Activated gamma-delta T cell treated with Interleukin-2 at 50 U/mL for 16 hours (primary cell): Measurements from ENCODE around the gene KLF7.

Source experiments
- DNase-seq: peaks from one replicate; pipeline ENCODE4 v3.0.0-alpha.2; 2020

The KLF7 gene

GRCh38 chr2:207088839-207089238 is 76.9 kb downstream of the KLF7 start:
- DNase-seq: no peak

GRCh38 chr2:207088276-207088675 is 77.5 kb downstream of the KLF7 start:
- no peak for DNase-seq

DNA sequence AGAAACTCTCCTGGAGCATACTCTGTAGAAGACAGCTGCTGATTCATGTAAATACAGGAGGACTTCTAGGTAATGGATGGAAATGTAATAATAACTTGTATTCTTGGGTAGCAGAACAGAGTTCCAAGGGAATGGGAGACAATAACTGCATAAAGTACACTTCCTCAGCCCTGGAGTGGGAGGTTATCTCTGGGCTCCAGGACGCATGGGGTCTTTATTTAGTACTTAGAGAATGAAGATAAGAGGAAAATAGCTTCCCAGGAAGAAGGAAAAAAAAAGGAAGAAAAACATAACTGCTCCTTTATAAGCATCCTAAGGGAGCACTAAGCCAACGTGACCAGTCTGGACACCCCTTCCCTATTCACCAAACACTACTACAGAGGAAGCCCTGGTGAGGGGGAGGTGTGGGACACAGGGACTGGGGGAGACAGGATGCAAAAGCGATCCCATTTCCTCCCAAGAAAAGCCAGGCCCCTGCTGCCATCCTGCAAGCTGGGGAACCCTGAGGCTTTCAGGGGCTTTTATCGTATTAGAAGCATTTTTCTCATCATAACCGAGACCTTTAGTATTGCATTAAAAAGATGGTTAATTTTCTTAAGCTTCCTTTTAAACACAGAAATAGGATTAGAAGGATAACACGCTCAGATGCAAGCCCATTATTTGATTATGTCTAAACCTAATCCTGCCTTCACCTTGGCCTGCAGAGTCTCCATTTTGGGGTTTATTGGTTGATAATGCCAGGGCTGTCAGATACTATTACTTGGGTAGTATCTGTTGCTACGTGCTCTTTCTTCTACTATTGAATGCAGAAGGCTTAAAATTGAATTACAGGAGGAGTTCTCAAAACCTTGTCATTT is 78.5 kb downstream of the KLF7 start:
- no peak for DNase-seq

GRCh38 chr2:207086136-207086535 is 79.6 kb downstream of the KLF7 start:
- no peak for DNase-seq

GRCh38 chr2:207085110-207085509 is 80.6 kb downstream of the KLF7 start:
- no peak for DNase-seq

DNA sequence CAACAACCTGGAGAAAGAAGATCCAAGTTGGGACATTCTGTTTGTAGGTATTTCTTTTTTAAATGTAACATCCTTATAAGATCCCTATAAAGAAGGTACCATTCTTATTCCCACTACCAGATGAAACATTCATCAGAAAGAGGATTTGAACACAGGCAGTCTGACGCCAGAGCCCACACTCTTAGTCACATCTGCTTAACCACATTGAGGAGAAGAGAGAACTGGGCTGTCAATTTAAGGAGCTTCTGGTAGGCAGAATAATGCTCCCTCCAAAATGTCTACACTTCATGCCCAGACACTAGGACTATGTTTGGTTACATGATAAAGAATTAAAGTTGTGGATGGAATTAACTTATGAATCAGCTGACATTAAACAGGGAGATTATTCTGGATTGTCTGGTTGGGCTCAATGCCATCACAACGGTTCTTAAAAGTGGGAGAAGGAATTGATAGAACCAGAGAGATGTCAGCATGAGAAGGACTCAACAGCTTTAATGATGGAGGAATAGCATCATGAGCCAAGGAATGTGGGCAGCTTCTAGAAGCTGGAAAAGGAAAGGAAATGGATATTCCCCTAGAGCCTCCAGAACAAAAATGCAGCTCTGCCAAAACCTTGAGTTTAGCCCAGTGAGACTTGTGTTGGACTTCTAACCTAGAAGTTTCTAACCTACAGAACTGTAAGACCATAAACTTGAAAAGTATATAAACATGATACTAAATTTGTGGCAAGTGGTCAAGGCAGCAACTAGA is 82.2 kb downstream of the KLF7 start:
- DNase-seq: no peak

DNA sequence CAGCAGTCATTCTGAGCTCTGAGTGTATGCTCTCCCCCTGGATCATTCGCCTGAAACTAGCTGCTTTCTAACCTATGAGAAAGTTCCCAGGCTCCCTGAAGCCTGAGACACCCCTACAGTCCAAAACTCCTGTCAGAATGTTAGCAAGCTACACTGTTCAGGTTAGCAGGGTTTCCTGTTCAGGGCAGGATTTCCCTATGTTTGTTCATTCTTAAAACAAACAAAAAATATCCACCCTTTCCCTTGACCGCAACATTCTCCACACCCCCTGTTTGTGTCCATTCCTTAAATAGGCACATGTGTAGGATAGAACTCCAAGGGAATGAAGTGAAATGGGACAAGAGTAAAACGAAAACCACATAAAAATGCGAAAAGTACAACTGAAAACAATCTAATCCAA is 83.1 kb downstream of the KLF7 start:
- no peak for DNase-seq

DNA sequence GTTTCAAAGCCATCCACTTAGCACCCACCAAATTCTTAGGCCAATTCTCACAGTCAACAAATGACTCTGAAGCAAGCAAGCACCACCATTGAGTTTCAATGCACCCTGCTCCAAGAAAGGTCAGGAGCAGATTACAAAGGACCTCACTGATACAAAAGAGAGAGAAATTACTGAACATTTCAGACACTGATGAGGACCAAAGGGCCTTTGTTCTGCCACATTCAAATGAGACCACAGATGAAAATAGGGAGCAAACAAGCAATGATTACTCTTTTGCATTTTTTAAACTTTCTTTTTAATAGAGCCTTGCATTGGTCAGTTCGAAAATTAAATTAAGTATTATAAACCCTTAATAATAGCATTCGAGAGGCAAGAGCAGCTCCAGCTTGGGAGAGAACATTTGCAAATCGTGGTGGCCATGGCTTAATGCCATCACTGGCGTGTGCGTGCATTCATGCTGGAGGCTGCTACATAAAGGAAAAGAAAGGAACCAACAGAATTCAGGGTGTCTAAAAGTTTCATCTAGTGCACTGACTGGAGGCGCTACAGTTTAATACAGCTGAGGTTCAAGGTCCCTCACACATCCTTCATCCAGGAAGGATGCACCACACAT is 87.5 kb downstream of the KLF7 start:
- DNase-seq: no peak

DNA sequence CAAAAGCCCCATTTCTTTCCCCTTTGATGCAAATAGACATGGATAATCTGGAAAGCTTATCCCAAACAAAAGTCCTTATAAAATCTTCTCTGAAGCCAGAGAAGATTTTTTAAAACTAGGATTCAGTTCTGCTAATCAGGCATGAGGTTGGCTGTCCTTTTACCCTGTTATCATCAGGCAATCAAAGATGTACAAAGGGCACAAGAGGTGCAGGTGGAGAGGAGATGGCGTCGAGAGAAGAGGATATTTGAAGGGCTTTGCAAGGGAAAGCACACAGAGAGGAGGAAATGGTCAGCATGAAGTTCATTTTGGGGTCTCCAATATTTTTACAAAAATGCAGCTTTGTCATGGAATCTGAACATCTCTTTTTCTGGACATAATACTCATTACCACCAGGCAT is 88.5 kb downstream of the KLF7 start:
- no peak for DNase-seq

- no peak for DNase-seq
These were observed 90.3 kb downstream of the KLF7 start for GRCh38 chr2:207075456-207075855.

DNA sequence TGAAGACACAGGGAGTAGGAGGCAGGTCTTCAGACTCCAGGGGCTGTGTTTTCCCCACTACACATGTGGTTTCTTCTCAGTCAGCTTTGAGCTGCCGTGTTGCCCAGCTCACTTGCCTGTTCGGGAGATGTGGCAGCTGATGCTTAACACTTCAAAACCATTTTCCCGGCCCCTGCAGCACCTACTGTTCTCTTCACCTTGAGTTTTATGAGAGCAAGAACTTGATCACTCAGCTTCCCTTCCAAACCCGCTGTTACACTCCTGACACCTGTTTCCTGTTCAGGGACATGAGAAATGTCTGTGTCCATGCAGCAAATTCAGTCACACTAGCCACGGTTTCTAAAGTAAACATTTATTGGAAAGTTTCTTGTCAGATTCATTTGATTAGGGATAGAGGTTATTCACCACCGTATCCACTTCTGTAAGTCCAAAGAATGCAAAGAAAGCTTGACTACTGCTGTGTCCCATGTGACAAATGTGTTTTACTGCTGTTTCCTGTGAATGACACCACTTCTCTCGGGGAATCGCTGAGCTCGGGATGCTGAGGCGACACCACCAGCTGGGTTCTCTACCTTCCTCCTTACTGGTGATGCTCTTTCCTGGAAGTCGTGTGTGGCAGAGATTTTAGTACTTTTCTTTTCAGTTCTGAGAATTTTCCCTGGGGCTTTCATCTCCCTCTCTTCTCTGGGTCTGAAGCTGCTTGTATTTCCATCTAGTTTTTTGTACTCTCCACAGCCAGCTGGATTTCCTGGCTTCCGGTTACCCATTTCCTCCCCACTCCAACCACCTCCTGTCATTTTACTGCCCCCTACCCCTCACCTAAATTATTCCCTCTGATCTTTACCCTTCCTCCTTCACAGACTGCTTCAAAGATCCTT is 91.7 kb downstream of the KLF7 start:
- DNase-seq: no peak

DNA sequence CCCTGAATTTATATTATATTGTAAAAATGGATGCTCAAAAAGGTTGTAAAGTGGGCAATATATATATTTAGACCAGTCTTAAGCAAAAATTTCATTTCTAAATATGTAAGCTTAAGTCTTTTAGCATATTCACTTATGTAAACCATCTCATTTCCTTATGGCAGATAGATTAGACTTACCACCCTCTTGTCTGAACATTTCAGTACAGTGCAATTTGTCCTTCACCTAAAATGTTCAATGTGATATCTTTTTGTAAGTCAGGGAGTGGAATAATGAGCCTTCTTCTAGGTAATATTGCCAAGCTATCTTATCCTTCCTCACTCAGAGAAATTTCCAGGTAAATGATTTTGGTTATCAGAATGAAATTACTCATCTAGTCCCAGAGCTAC is 92.3 kb downstream of the KLF7 start:
- no peak for DNase-seq

DNA sequence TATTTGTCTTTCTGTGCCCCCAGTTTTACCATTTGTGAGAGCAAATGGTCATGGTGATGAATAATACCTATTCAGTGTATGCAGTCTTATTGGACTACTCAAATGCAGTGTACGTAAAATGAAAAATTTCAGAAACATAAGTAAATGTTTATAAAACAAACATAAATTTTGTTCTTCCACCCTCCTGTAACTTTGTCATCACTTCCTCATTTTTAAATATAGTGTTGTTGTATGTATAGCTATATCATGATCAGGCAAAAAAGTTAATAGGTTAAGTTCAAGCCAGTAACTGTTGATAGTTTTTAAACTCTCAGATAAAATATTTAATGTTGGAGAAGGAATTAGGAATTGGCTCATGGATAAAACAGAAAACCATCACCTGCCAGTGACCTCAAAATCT is 93.2 kb downstream of the KLF7 start:
- DNase-seq: no peak

DNA sequence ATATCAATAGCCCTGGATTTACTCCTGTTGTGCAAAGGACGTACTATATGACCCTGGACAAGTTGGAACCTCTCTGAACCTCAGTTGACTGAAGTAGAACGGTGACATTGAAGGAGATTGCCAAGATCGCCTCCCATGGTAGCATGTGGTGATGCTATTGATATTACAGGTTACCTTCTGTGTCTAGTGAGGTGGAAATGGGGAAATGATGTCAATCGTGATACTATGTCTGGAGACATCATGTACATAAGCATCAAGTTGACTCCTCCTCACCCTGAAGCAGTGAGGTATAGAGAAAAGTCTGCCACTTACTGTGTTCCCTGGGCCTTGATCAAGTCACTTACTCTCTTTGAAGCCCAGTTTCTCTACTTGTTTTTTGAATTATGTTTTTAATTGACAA is 93.9 kb downstream of the KLF7 start:
- DNase-seq: no peak

GRCh38 chr2:207067473-207067872 is 98.3 kb downstream of the KLF7 start:
- no peak for DNase-seq

- DNase-seq: no peak
These were observed 98.8 kb downstream of the KLF7 start for GRCh38 chr2:207066791-207067460.

- DNase-seq: no peak
These were observed 99.6 kb downstream of the KLF7 start for GRCh38 chr2:207066166-207066565.

DNA sequence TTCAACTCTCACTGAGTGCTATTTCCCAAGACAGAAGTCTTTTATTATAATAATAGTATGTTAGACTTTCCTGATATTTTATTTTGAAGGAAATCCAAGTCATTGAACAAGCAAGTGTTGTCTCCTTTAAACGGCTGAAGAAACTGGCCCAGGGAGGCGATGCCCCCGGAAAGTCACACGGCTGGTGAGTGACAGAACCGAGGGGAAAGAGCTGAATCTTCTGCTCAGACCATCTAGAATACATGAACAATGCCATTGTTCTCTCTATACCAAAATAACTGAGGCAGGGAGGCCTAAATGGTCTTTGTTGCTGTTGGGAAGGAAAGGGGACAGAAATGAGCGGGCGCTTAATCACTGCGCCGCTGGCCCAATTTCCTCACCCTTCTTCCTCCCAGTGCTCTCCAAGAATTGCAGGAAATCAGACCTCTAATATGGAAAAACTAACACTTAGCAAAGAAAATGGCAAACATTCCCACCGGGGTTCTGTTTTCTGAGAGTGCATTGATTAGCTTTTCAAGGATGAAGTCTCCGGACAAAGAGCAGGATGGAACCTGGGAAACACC is 101.5 kb downstream of the KLF7 start:
- DNase-seq: no peak

- no peak for DNase-seq
These were observed 104.6 kb downstream of the KLF7 start for GRCh38 chr2:207061181-207061580.

- no peak for DNase-seq
These were observed 110.5 kb downstream of the KLF7 start for GRCh38 chr2:207055257-207055656.

GRCh38 chr2:207054521-207054920 is 111.2 kb downstream of the KLF7 start:
- DNase-seq: no peak

DNA sequence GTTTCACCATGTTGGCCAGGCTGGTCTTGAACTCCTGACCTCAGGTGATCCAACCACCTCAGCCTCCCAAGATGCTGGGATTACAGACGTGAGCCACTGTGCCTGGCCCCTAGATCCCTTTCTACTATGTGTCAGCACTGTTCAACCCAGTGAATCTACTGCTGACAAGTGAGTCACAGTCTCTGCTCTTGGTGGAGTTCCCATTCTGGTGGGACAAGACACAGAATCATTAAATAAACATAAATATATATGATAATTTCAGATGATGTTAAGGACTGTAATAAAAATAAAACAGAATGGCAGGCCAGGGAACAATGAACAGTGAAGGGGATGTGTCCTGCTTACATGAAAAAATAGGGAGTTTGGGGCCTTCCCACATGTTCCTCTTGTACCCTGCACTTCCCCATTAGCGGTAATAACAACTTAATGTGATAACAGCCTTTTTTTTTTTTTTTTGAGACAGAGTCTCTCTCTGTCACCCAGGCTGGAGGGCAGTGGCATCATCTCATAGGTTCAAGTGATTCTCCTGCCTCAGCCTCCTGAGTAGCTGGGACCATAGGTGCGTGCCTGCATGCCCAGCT is 114.3 kb downstream of the KLF7 start:
- DNase-seq: no peak
